ENCODE data around the gene CCL19.

Gene CCL19

DNA sequence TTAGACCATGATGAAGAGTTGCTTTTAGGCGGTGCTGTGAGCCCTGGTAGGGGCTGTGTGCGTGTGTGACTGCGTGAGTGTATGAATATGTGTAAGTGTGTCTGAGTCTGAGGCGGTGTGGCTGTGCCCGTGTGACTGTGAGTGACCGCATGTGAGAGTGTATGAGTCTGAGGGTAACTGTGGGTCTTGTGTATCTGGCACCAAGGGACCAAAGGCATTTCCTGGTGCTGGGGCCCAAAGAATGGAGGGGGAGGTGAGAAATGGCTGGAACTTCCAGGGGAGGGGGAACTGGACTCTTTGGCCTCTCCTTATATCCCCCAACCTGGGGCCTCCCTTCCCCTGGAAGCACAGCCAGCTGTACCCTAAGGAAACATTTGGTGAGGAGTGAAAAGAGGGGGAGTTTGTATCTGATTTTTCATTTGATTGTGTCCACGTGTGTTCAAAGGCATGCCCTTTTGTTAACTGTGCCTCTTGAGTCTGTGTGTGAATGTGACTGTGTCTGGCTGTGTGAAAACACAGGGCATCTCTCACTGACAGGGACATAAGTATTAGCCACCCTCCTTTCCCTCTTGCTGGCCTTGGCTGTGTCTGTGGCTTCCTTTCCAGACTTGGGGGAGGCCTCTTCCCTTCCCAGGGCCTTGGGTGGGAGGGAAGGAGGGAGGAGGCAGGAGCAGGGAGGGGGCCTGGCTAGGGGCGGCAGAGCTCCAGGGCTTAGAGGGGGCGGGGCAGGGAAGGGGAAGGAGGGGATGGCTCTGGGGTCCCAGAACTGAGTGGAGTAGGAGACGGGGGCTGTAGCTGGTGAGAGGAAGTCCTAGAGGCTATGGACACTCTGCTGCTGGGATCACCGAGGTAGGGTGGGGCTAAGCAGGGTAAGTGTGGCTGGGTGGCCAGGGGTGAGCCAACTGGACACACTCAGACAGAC is 37.7 kb downstream of the CCL19 start:
- Histone ChIP-seq H4K20me1 (ENCODE audit: low read depth, low read length) (no peaks in the 10 kb centered on the region), H3K27me3 (ENCODE audit: low read length) (no peaks in the 10 kb centered on the region), H3K9me2 (replicated peaks; ENCODE audit: insufficient read depth, low read length) (no peaks in the 10 kb centered on the region), H3K27ac (ENCODE audit: low read depth, low read length) (no peak overlapping the region), H3K4me3 (ENCODE audit: insufficient read depth, low read length, poor library complexity, severe bottlenecking) (no peak overlapping the region), H3F3A (ENCODE audit: insufficient read depth) (no peaks in the 10 kb centered on the region), H3K4me2 (ENCODE audit: low read depth, low read length, poor library complexity, severe bottlenecking) (no peak overlapping the region), H3K79me2 (ENCODE audit: insufficient read depth, low read length) (no peaks in the 10 kb centered on the region), H3K9me3 (ENCODE audit: insufficient read depth, low read length) (no peaks in the 10 kb centered on the region), H2AFZ (ENCODE audit: low read depth, low read length, severe bottlenecking) (no peak overlapping the region), H3K9ac (ENCODE audit: low read length) (no peak overlapping the region), H3K36me3 (ENCODE audit: low read length) (no peaks in the 10 kb centered on the region)
- TF ChIP-seq EZH2phosphoT487 (conservative IDR thresholded peaks at IDR 0.05; ENCODE audit: low read length): no peak
- TF ChIP-seq, protein P1, sequence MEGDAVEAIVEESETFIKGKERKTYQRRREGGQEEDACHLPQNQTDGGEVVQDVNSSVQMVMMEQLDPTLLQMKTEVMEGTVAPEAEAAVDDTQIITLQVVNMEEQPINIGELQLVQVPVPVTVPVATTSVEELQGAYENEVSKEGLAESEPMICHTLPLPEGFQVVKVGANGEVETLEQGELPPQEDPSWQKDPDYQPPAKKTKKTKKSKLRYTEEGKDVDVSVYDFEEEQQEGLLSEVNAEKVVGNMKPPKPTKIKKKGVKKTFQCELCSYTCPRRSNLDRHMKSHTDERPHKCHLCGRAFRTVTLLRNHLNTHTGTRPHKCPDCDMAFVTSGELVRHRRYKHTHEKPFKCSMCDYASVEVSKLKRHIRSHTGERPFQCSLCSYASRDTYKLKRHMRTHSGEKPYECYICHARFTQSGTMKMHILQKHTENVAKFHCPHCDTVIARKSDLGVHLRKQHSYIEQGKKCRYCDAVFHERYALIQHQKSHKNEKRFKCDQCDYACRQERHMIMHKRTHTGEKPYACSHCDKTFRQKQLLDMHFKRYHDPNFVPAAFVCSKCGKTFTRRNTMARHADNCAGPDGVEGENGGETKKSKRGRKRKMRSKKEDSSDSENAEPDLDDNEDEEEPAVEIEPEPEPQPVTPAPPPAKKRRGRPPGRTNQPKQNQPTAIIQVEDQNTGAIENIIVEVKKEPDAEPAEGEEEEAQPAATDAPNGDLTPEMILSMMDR (IDR thresholded peaks at IDR 0.05; ENCODE audit: insufficient read depth, low read length, poor library complexity, severe bottlenecking): no peak

DNA sequence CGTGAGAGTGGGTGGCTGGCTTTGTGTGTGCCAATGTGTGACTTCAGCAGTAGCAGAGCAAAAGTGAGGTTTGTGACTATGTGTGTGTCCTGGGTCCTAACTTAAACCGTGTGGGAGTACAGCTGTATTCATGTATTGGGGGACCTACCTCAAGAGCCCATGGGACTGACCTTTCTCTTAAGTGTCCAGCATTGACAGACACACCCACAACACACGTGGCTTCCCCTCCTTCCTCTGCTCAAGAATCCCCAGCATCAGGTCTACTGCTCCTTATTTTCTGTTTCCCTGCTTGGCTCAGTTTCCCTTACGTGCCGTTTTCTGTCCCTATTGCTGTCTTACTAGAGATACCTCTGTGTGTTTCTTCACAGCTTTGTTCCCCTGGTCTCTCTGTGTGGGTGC is 38.5 kb downstream of the CCL19 start:
- H3K9me3 ChIP-seq (ENCODE audit: insufficient read depth, low read length): no peaks in the 10 kb centered on the region
- no peak overlapping the region for H3K4me2 ChIP-seq (ENCODE audit: low read depth, low read length, poor library complexity, severe bottlenecking)
- no peak overlapping the region for H3K27ac ChIP-seq (ENCODE audit: low read depth, low read length)
- H3K9ac ChIP-seq (ENCODE audit: low read length): no peak overlapping the region
- no peaks in the 10 kb centered on the region for H3F3A ChIP-seq (ENCODE audit: insufficient read depth)
- H3K36me3 ChIP-seq (ENCODE audit: low read length): no peaks in the 10 kb centered on the region
- no peaks in the 10 kb centered on the region for H4K20me1 ChIP-seq (ENCODE audit: low read depth, low read length)
- H2AFZ ChIP-seq (ENCODE audit: low read depth, low read length, severe bottlenecking): no peak overlapping the region
- H3K79me2 ChIP-seq (ENCODE audit: insufficient read depth, low read length): no peaks in the 10 kb centered on the region
- no peaks in the 10 kb centered on the region for H3K9me2 ChIP-seq (replicated peaks; ENCODE audit: insufficient read depth, low read length)
- no peak overlapping the region for H3K4me3 ChIP-seq (ENCODE audit: insufficient read depth, low read length, poor library complexity, severe bottlenecking)
- no peaks in the 10 kb centered on the region for H3K27me3 ChIP-seq (ENCODE audit: low read length)
- no peak for TF ChIP-seq EZH2phosphoT487 (conservative IDR thresholded peaks at IDR 0.05; ENCODE audit: low read length)
- TF ChIP-seq, protein P1 (IDR thresholded peaks at IDR 0.05; ENCODE audit: insufficient read depth, low read length, poor library complexity, severe bottlenecking): no peak

DNA sequence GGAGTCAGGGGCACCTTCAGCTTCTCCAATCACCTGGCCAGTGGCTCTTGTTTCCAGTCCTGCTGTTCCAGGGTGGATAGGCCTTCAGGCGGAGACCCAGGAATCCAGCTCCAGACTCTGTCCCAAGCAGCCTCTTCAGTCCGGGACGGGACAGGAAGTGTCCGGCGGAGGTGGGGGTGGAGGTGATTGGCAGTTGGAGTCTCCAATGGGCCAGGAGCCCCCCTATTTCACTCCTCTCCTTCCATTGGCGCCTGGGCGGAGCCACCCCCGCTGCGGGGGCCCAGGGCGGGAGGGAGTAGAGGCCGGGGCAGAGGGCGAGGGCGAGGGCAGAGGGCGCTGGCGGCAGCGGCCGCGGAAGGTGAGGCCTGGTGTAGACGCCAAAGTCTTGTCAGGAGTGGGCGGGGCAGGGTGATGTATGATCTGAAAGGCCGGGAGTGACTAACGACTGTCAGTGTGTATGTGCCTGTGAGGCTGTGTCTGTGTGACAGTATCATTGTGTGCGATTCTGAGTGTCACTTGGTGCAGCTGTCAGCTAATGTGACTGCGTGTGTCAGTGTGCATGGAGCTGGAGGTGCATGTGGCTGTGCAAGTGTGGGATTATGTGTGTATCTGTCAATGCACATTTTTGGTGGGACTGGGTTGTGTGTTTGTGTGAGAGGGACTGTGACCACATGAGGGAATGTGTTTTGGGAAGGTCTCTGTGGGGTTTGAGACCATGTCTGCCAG is 39.0 kb downstream of the CCL19 start, which contains the start of gene IL11RA:
TSS of gene IL11RA (plus strand) at position 310 of the 726 bp plus-strand sequence. CDS start 3,033 bp downstream, outside the sequence.
- Histone ChIP-seq H3K79me2 (ENCODE audit: insufficient read depth, low read length) (no peaks in the 10 kb centered on the region), H3K36me3 (ENCODE audit: low read length) (no peaks in the 10 kb centered on the region), H3K27me3 (ENCODE audit: low read length) (no peaks in the 10 kb centered on the region), H3K27ac (ENCODE audit: low read depth, low read length) (no peak within 1 kb of the TSS), H3K9ac (ENCODE audit: low read length) (no peak within 1 kb of the TSS), H3K4me3 (ENCODE audit: insufficient read depth, low read length, poor library complexity, severe bottlenecking) (no peak within 1 kb of the TSS), H3K9me2 (replicated peaks; ENCODE audit: insufficient read depth, low read length) (no peaks in the 10 kb centered on the region), H2AFZ (ENCODE audit: low read depth, low read length, severe bottlenecking) (no peak within 1 kb of the TSS), H3K9me3 (ENCODE audit: insufficient read depth, low read length) (no peaks in the 10 kb centered on the region), H4K20me1 (ENCODE audit: low read depth, low read length) (no peaks in the 10 kb centered on the region), H3F3A (ENCODE audit: insufficient read depth) (no peaks in the 10 kb centered on the region), H3K4me2 (ENCODE audit: low read depth, low read length, poor library complexity, severe bottlenecking) (no peak within 1 kb of the TSS)
- TF ChIP-seq EZH2phosphoT487 (conservative IDR thresholded peaks at IDR 0.05; ENCODE audit: low read length): no peak
- TF ChIP-seq, protein P1 (IDR thresholded peaks at IDR 0.05; ENCODE audit: insufficient read depth, low read length, poor library complexity, severe bottlenecking): no peak

Data from SU-DHL-6 (cell line).